Measurements from ENCODE around the gene ERVFRD-1.

Gene ERVFRD-1

DNA sequence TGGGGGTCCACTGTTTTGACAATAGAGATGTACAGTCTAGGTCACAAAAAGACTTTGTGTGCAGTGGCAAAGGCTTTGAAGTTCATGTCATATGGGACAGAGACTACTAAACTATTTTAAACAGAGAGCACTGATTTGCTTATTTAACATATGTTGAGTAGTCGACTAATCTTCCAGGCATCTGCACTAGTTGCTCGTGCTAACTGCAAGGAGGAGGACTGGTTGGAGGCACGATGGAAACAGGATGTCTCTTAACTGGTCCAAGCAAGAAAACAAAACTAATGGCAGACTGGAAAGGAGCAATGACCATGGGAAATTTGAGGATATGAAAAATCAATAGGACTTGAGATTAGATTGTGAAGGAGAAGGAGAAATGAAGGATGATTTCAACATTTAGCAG is 28.5 kb upstream of the ERVFRD-1 start:
- DNase-seq (ENCODE audit: low read depth), result no peak
- TF ChIP-seq CTCF (conservative IDR thresholded peaks at IDR 0.05; ENCODE audit: low read depth, low read length), result no peak
- no peak overlapping the region for H3K4me3 ChIP-seq (ENCODE audit: low read length)

DNA sequence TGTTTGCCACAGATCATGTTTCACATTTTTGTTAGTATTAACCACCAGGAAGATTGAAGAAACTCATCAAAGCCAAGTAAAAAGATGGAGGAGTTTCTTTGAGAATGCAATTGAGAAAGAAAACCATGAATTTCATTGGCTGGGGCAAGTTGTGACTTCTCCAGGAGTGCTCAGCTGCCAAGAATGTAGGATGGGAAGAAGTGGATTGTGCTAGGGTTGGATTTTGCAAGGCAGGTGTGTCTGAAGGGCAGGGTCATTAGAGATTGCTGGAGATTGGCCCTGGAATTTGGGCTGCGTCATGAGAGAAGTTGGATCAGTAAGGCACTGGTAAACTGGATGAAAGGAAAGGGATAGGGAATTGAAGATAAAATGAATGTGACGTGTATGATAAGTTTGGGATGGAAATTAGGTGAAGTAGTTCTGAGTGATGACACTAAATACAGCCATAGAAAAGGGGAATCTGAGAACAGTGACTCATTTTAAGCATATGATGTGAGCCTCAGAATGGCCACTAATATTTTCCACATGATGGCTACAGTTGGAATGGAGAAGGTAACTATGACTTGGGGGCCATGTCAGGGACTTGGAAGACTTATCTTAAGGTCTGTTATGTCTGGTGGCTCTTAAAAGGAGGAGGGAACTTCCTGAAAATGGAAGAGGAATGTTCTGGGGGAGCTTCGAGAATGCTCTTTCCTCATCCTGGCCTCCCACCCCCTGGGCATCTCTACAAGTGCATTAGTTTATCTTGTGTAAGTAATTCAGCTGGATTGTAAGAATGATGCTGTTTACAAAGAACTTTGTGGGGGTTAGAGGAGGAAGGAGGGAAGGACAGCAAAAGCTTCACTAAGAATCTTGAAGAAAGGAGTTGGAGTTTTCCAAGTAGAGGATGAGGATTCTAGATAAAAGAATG is 27.8 kb upstream of the ERVFRD-1 start:
- no peak for DNase-seq (ENCODE audit: low read depth)
- no peak overlapping the region for H3K4me3 ChIP-seq (ENCODE audit: low read length)
- TF ChIP-seq CTCF (conservative IDR thresholded peaks at IDR 0.05; ENCODE audit: low read depth, low read length), result no peak

DNA sequence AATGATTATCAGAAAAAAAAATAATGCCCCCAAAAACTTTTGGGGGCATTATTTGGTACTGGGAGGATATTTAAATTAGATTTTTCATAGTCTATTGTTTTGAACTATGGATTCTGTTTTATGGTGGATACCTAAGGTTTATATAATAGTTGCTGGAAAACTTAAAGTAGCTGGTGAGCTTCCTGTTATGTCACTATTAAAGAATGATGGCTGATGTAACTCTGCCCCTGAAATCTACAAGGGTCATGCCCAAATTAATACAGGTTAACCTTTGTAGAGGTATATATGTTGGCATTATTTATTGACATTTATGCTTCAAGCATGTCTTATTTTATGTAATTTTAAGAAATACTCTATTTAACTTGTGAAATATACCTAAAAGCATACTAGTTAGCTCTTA is 25.3 kb upstream of the ERVFRD-1 start:
- no peak for TF ChIP-seq CTCF (conservative IDR thresholded peaks at IDR 0.05; ENCODE audit: low read depth, low read length)
- H3K4me3 ChIP-seq (ENCODE audit: low read length), result no peak overlapping the region
- no peak for DNase-seq (ENCODE audit: low read depth)

DNA sequence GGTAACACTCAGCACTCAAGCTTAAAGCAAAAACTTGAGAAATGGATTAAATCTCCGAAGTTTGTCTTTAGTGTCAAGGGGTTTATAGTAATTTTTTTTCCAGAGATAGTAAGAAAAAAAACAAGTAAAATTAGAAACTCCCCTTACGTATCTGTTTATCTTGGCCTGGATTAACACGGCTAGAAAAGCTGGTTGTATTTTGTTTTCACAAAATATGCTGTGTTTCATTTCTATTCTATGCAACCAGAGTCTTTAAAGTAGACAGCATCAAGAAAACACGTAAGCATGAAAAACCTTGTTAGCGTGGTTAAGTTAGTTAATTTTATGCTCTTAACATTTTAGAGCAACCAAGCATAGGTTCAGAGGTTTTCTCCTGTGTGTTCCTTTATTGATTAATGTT is 21.8 kb upstream of the ERVFRD-1 start:
- TF ChIP-seq CTCF (conservative IDR thresholded peaks at IDR 0.05; ENCODE audit: low read depth, low read length), result no peak
- no peak for DNase-seq (ENCODE audit: low read depth)
- no peak overlapping the region for H3K4me3 ChIP-seq (ENCODE audit: low read length)

- TF ChIP-seq CTCF (conservative IDR thresholded peaks at IDR 0.05; ENCODE audit: low read depth, low read length), result no peak
- DNase-seq (ENCODE audit: low read depth), result no peak
- no peak overlapping the region for H3K4me3 ChIP-seq (ENCODE audit: low read length)
Observed at GRCh38 chr6:11132194-11132888, 20.8 kb upstream of the ERVFRD-1 start.

DNA sequence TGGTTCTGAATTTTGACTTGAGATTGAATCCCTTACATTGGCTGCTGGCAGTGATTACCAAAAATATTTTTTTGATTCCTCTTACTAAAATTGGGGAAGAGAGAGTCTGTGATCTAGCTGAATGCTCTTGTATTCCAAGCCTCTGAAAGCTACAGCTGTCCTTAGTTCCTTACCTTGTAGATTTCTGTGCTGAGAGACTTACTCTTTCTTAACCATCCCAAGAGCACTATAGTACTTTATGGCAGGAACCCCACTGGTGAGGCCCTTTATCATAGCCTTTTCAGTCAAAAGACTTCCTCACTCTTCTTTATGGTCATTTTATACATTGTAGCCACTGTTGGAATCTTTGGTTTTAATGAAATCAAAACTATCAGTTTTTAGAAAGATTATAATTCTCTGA is 19.1 kb upstream of the ERVFRD-1 start:
- H3K4me3 ChIP-seq (ENCODE audit: low read length), result no peak overlapping the region
- DNase-seq (ENCODE audit: low read depth), result no peak
- no peak for TF ChIP-seq CTCF (conservative IDR thresholded peaks at IDR 0.05; ENCODE audit: low read depth, low read length)
